CD14-positive monocyte (primary cell): ENCODE results near the gene FRAS1. TPM values are rescaled to one million over a fixed set of nuclear protein-coding genes. Genes with fewer than 3 reads are reported as not detected.

Experiments
- DNase-seq, 3 donors: peaks; one replicate each; pipeline ENCODE4 v3.0.0-alpha.2; 2011 to 2022
- H2AFZ ChIP-seq: 2 replicates; pipeline ENCODE4 v1.6.0; 2012; ENCODE audit warnings: mild to moderate bottlenecking, low read depth, low read length, inconsistent platforms; ENCODE audit not compliant: insufficient read depth, poor library complexity, severe bottlenecking
- H3K27ac ChIP-seq, 2 donors: 1 replicate in 1 of 2; 2 replicates in 1 of 2; pipeline ENCODE4 v1.5.1; 2012 to 2013; ENCODE audit warnings: low read length in 2 of 2, control low read depth in 1 of 2, inconsistent platforms in 1 of 2, low read depth in 1 of 2, mild to moderate bottlenecking in 1 of 2
- H3K27me3 ChIP-seq, 2 donors: one replicate each; pipeline versions ENCODE4 v1.6.0 to v1.6.1; 2011 to 2013; ENCODE audit warnings: low read length in 2 of 2; ENCODE audit not compliant: control insufficient read depth in 2 of 2, insufficient read depth in 2 of 2
- H3K36me3 ChIP-seq, 2 donors: replicated peaks in 1 of 2; 1 replicate in 1 of 2; 2 replicates in 1 of 2; pipeline versions ENCODE4 v1.5.1 to v1.6.1; 2012 to 2013; ENCODE audit warnings: low read length in 2 of 2, control low read depth in 1 of 2, inconsistent platforms in 1 of 2, mild to moderate bottlenecking in 1 of 2; ENCODE audit not compliant: insufficient read depth in 2 of 2, control insufficient read depth in 1 of 2
- H3K4me1 ChIP-seq, 2 donors: 1 replicate in 1 of 2; 2 replicates in 1 of 2; pipeline versions ENCODE4 v1.5.1 to v1.6.1; 2012 to 2013; ENCODE audit warnings: low read length in 2 of 2, control low read depth in 1 of 2, inconsistent platforms in 1 of 2, mild to moderate bottlenecking in 1 of 2, moderate library complexity in 1 of 2; ENCODE audit not compliant: insufficient read depth in 2 of 2, control insufficient read depth in 1 of 2
- H3K4me2 ChIP-seq: replicated peaks from 2 replicates; pipeline ENCODE3; 2012; ENCODE audit warnings: low read length, moderate library complexity, mild to moderate bottlenecking; ENCODE audit not compliant: poor library complexity, severe bottlenecking; ENCODE audit errors: extremely low read depth
- H3K4me3 ChIP-seq, 3 experiments: fragments of 200-600 bp in 1 of 3; sonication (generic) in 1 of 3; replicated peaks in 1 of 3; 1 replicate in 2 of 3; 2 replicates in 1 of 3; pipeline ENCODE4 v1.5.1; 2011 to 2013; ENCODE audit warnings: low read length in 3 of 3, mild to moderate bottlenecking in 3 of 3, control low read depth in 2 of 3, low read depth in 2 of 3, inconsistent platforms in 1 of 3, moderate library complexity in 1 of 3
- H3K79me2 ChIP-seq: 2 replicates; pipeline ENCODE4 v1.6.0; 2012; ENCODE audit warnings: mild to moderate bottlenecking, control low read depth, inconsistent platforms, low read length, moderate library complexity; ENCODE audit not compliant: insufficient read depth
- H3K9ac ChIP-seq: 2 replicates; pipeline ENCODE4 v1.6.0; 2017; ENCODE audit warnings: low read length, mild to moderate bottlenecking; ENCODE audit not compliant: insufficient read depth, poor library complexity, severe bottlenecking
- H3K9me3 ChIP-seq, 2 donors: replicated peaks in 1 of 2; 1 replicate in 1 of 2; 2 replicates in 1 of 2; pipeline versions ENCODE4 v1.5.1 to v1.6.1; 2012 to 2013; ENCODE audit warnings: low read length in 2 of 2, control low read depth in 1 of 2; ENCODE audit not compliant: control insufficient read depth in 1 of 2, insufficient read depth in 1 of 2
- H4K20me1 ChIP-seq: 2 replicates; pipeline ENCODE4 v1.6.0; 2012; ENCODE audit warnings: mild to moderate bottlenecking, low read length, control low read depth, moderate library complexity; ENCODE audit not compliant: insufficient read depth
- H3K27ac Mint-ChIP-seq, 7 donors: one replicate each; pipeline ENCODE4 v1.8.0; 2020; ENCODE audit warnings: mild to moderate bottlenecking in 7 of 7, mixed read lengths in 7 of 7, moderate library complexity in 6 of 7, inconsistent platforms in 2 of 7
- H3K27me3 Mint-ChIP-seq, 3 donors: one replicate each; pipeline ENCODE4 v1.8.0; 2021 to 2022; ENCODE audit warnings: low read depth in 3 of 3, mild to moderate bottlenecking in 3 of 3, mixed read lengths in 3 of 3, moderate library complexity in 3 of 3, inconsistent platforms in 1 of 3
- H3K36me3 Mint-ChIP-seq, 2 donors: one replicate each; pipeline ENCODE4 v1.8.0; 2020; ENCODE audit warnings: mixed read lengths in 2 of 2, inconsistent platforms in 1 of 2, mild to moderate bottlenecking in 1 of 2
- H3K4me1 Mint-ChIP-seq: one replicate; pipeline ENCODE4 v1.8.0; 2020; ENCODE audit warnings: mild to moderate bottlenecking, mixed read lengths
- H3K4me3 Mint-ChIP-seq, 2 donors: one replicate each; pipeline ENCODE4 v1.8.0; 2020; ENCODE audit warnings: mild to moderate bottlenecking in 2 of 2, mixed read lengths in 2 of 2, moderate library complexity in 1 of 2
- H3K9me3 Mint-ChIP-seq, 7 donors: one replicate each; pipeline ENCODE4 v1.8.0; 2020 to 2022; ENCODE audit warnings: mixed read lengths in 7 of 7, mild to moderate bottlenecking in 6 of 7, moderate library complexity in 6 of 7, inconsistent platforms in 2 of 7
- WGBS: methylation state at CpG from one replicate; pipeline ENCODE4 v1.1.5; 2013; ENCODE audit warnings: missing lambda C conversion rate; ENCODE audit not compliant: insufficient coverage; 5-methylcytosine and 5-hydroxymethylcytosine counted together
- intact Hi-C, 2 donors: fragments of 100-400 bp; cut with micrococcal nuclease; formaldehyde crosslinking; loops; one replicate each; pipeline versions ENCODE4 v1.15.0 to v1.15.1; 2023
- polyA plus RNA-seq, 3 donors: library from polyadenylated mRNA; depleted of rRNA in 1 of 3; unstranded in 2 of 3; stranded (reverse) in 1 of 3; fragments of 300-500 nt in 2 of 3; fragments of >200 nt in 1 of 3; fragmentation: Illumina TruSeq in 2 of 3; gene quantifications; 1 replicate in 2 of 3; 2 replicates in 1 of 3; pipeline ENCODE4 v1.2.3, GENCODE V29; 2012 to 2021
- TF ChIP-seq, protein P1 (sequence below): fragments of 200-600 bp; IDR thresholded peaks from one replicate; pipeline ENCODE4 v1.8.0; 2022; ENCODE audit warnings: antibody characterized with exemption, mild to moderate bottlenecking

FRAS1 gene
- polyA plus RNA-seq, 3 donors = not detected

DNA sequence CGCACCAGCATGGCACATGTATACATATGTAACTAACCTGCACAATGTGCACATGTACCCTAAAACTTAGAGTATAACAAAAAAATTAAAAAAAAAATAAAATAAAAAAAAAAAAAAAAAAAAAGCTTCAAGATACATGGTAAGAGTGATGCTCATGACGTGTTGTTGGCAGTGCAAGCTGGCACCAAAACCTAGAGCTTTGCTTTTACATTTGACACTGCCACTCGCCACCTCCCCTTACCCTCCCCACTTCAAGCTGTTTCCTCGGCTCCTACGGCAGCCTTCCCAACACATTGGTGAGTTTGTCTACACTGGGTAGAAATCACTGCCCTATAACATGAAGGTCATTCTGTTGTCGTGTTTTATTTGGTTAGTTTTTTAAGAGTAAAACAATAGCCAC, 296.8 kb downstream of the FRAS1 start:
- H3K27ac ChIP-seq = no peak overlapping the region
- H3K36me3 ChIP-seq = no peaks in the 10 kb centered on the region
- no peaks in the 10 kb centered on the region for H4K20me1 ChIP-seq
- Mint-ChIP-seq H3K4me3 (no peak overlapping the region), H3K27me3 (peaks cover 0 to under 1% (median 0%) of the 10 kb centered on the region in 3 donors), H3K9me3 (peaks cover 0 to 3% (median 0%) of the 10 kb centered on the region in 7 donors), H3K27ac (no peak overlapping the region), H3K4me1 (no peaks in the 10 kb centered on the region), H3K36me3 (no peaks in the 10 kb centered on the region)
- H3K4me3 ChIP-seq = no peak overlapping the region
- TF ChIP-seq, protein P1, sequence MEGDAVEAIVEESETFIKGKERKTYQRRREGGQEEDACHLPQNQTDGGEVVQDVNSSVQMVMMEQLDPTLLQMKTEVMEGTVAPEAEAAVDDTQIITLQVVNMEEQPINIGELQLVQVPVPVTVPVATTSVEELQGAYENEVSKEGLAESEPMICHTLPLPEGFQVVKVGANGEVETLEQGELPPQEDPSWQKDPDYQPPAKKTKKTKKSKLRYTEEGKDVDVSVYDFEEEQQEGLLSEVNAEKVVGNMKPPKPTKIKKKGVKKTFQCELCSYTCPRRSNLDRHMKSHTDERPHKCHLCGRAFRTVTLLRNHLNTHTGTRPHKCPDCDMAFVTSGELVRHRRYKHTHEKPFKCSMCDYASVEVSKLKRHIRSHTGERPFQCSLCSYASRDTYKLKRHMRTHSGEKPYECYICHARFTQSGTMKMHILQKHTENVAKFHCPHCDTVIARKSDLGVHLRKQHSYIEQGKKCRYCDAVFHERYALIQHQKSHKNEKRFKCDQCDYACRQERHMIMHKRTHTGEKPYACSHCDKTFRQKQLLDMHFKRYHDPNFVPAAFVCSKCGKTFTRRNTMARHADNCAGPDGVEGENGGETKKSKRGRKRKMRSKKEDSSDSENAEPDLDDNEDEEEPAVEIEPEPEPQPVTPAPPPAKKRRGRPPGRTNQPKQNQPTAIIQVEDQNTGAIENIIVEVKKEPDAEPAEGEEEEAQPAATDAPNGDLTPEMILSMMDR = no peak
- no peak for DNase-seq
- no CpG with 5 or more reads among the region's 6 CpGs for WGBS
- no peaks in the 10 kb centered on the region for H3K4me1 ChIP-seq
- no peaks in the 10 kb centered on the region for H3K79me2 ChIP-seq
- no peaks in the 10 kb centered on the region for H3K9me3 ChIP-seq
- H3K27me3 ChIP-seq = no peaks in the 10 kb centered on the region
- no peak overlapping the region for H3K9ac ChIP-seq
- intact Hi-C loops = no loop called here
- no peak overlapping the region for H2AFZ ChIP-seq
- no peak overlapping the region for H3K4me2 ChIP-seq

DNA sequence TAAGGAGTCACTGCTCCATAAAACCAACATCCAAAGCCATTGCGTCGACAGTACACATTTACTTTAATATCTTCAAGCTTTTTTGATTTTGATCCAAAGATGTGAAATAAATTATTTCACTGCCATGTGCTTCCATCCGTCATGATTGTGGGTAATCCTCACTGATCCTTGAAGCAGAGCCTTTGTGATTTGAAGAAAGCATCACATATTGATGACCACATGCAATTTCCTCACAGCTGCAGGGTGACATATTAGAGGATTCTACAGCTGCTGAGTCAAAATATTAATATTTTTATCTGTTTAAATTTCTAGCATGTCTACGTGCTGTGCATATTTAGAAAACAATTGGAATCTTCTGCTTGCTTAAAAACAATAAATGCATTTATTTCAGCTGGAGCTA, 297.7 kb downstream of the FRAS1 start:
- H3K9ac ChIP-seq = no peak overlapping the region
- H3K27me3 ChIP-seq = no peaks in the 10 kb centered on the region
- no peaks in the 10 kb centered on the region for H3K36me3 ChIP-seq
- H3K4me2 ChIP-seq = no peak overlapping the region
- DNase-seq = no peak
- intact Hi-C loops = no loop called here
- no CpG with 5 or more reads among the region's 4 CpGs for WGBS
- TF ChIP-seq, protein P1 = no peak
- H3K79me2 ChIP-seq = no peaks in the 10 kb centered on the region
- H3K27me3 Mint-ChIP-seq = peaks cover 0 to 3% (median 0%) of the 10 kb centered on the region in 3 donors
- H3K4me1 Mint-ChIP-seq = no peaks in the 10 kb centered on the region
- H3K27ac Mint-ChIP-seq = no peak overlapping the region
- H3K27ac ChIP-seq = no peak overlapping the region
- no peaks in the 10 kb centered on the region for H4K20me1 ChIP-seq
- no peaks in the 10 kb centered on the region for H3K36me3 Mint-ChIP-seq
- no peaks in the 10 kb centered on the region for H3K9me3 ChIP-seq
- H3K4me3 ChIP-seq = no peak overlapping the region
- H2AFZ ChIP-seq = no peak overlapping the region
- no peaks in the 10 kb centered on the region for H3K4me1 ChIP-seq
- H3K9me3 Mint-ChIP-seq = peaks cover 0 to 4% (median 0%) of the 10 kb centered on the region in 7 donors
- H3K4me3 Mint-ChIP-seq = no peak overlapping the region
